Measurements from ENCODE around the gene COL6A3.
"Not testable (repeated sequence)": the region's sequence is repeated elsewhere in the genome, so short reads cannot be mapped to it uniquely, and the experiment has no call there.

The COL6A3 gene

DNA sequence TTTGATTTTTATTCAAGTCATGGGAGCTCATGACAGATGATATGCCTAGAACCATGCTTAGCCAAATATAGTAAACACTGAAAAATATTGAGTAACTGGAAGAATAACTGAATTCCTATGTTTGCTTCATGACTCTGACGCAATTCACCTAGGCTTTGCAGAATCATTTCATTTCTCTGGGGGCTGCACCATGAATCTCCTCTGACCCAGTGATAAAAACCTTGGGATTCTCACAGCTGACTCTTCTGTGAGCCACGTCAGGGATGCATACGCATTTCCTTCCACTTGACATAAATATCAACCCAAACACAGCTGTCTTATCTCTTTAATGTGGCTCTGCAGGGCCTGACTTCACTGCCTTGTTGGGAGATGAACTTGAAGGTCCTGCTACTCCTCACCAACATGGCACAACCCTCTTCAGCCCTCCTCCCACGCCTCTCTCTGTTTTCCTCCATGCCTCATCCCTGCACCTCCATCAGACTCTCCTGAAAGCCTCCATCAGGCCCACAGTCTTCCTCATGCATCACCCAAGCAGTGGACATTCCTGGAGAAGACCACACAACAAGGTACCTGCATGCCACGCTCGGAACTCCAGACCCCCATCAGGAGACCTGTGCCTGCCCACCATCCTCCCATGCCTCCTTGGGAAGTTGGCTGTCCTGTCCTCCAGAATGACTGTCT lies 29.8 kb downstream of the COL6A3 start:
- no peak for DNase-seq (ENCODE audit: low read depth)

DNA sequence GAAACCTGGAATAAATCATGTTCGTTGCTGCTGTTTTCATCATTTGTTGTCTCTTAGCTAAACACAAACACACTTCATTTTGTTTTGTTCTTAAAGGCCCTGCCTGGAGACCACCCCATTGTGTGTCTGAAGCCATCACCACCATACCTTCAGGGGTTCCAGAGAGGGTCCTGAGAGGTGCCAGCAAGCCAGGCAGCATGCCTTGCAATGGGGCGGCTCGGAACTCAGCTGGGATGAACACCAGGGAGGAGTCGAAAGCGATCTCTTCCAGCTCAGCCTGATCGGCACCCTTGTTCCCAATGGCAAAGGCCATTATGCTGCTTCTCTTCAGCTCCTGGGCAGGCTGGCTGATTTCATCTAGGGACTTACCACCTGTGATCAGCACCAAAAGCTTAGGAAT lies 33.2 kb downstream of the COL6A3 start:
- no peak for DNase-seq (ENCODE audit: low read depth)

DNA sequence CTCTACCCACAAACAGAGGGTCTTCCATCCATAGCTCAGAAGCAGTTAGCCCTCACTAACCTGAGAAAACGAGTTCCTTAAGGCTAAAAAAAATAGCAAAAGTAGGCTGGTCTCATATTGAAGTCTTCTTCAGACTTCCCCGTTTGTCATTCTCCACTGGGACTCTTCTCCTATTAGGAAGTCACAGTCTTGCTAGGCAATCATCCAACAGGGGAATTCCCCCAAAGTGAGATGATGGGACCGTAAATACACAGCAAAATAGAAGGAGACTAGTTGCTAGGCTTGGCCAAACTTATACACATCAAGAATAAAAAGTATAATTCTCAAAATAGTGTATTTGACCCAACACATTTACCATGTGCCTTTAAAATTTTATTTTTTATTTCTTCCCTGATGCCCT lies 34.3 kb downstream of the COL6A3 start:
- DNase-seq (ENCODE audit: low read depth), result no peak

DNA sequence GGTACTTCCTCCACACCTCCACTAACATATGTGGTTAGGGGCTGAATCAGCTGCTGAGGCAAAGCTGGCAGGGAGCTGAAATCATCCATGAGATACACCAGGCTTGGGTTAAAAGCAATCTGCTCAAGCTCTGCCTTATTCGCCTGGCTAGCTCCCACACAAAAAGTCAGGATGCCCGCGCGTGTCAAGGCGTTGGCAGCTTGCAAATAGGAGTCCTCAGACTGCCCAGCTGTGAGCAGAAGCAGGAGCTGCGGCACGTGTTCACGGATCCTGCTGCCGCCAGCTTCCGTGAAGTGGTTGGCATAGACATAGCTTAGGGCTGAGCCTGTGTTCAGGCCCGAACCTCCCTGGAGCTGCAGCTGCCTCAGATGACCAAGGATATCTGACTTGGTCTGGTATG lies 35.3 kb downstream of the COL6A3 start:
- DNase-seq (ENCODE audit: low read depth), result no peak

DNA sequence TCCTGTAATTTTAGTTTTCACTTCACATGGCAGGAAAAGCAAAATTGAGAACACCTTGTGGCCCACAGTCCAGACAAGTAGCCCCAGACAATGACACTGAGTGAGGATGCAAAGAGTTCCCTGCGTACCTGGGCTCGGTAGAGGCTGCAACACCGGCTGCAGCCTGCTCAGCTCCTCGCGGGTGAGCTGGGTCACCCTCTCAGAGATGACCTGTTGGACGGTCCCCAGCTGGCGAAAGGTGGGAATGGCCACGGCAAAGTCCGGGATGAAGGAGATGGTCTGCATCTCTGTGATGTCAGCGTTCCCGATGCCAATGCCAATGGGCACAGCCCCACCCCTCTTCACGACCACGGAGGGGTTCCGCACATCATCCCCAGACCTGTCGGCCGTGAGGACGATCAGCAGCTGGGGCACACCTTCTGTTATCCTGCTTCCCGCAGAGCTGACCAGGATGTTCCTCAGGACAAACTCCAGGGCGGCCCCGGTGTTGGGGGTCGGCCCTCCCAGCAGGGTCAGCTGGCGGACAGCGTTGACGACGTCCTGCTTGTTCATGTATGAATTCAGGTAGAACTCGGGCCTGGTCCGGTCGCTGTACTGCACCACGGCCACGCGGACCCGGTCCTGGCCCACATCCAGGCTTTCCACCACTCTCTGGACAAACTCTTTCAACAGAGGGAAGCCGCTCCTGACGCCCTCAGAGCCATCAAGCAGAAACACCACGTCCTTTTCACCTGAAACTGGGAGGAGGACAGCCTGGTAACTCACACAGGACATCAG lies 39.5 kb downstream of the COL6A3 start:
- DNase-seq (ENCODE audit: low read depth), result no peak

DNA sequence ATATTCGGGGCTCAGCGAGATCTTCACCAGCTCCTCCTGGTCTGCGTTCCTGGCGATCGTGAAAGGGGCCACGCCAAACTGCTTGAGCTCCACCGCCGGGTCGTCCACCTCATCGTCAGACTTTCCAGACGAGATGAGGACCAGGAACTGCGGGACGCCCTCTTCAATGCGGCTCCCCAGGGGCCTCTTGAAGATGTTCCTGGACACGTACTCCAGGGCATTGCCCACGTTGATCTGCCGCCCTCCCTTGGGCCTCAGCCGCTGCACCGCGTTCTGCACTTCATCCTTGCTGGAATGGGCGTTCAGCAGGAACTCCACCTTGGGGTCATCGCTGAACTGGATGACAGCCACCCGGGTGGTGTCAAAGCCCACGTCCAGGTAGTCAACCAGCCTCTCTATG lies 42.1 kb downstream of the COL6A3 start:
- DNase-seq (ENCODE audit: low read depth), result no peak

DNA sequence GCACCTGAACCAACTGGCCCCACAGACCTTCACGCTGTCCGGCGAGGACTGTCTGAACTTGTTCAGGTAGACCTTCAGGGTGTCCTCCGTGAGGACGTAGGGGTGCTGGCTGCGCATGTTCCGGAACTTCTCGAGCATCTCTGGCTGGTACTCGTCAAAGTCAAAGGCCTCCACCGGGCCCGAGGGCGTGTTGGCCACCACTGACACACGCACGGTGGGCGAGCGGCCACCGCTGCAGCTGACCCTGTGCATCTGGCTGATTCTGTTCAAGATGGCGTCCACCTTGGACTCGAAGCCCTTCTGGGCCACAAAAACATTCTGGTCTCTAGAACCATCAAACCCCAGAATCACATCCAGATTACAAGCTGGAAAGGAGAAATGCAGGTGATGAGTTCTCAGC lies 48.3 kb downstream of the COL6A3 start:
- DNase-seq (ENCODE audit: low read depth), result no peak

DNA sequence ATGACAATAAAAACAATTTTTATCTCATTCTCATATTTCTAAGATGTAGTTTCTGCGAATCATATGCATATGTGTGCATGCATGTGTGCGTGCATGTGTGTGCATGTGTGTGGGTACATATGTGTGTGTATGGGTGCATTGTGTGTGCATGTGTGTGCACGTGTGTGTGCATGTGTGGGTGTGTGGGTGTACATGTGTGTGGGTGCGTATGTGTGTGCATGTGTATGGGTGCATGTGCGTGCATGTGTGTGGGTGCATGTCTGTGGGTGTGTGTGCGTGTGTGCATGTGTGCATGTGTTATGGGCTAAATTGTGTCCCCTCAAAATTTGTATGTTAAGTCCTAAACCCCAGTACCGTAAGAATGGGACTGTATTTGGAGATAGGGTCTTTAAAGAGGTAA lies 49.3 kb downstream of the COL6A3 start:
- no peak for DNase-seq (ENCODE audit: low read depth)

DNA sequence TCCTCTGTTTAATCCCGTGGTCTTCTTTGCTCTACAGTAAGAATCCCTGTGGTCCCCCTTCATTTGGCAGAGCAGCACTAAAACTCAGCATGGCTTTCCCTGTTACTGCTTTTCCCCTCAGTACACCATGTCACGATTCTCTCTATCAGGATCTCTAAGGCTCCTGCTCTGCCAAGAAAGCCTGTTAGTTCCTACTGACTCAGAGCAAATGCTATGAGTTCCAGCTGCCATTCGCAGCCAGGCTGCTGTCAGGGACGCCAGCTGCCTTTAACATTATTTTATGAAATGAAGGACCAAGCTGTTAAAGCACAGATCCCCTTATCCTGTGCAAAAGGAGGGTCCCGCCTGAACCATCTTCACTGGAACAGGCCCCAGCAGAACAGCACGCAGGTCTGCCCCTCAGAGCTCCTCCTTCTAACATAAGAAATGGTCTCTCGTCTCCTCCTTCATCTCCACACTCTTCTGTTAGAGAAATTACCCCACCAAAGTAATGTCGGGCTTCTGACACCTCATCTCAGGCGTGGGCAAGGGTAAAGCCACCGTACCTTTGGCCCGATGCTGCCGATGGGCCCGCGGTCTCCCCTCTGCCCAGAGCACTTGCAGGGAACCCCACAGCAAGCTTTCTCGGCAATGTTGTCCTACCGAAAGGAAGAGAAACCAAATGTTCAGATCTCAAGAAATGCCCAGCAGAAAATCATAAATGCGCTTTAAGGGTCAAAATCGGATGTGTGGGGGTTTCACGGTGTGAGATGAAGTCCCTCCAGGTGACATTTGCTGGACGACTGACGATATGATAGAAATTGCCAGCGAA lies 52.6 kb downstream of the COL6A3 start:
- DNase-seq (ENCODE audit: low read depth), result no peak

DNA sequence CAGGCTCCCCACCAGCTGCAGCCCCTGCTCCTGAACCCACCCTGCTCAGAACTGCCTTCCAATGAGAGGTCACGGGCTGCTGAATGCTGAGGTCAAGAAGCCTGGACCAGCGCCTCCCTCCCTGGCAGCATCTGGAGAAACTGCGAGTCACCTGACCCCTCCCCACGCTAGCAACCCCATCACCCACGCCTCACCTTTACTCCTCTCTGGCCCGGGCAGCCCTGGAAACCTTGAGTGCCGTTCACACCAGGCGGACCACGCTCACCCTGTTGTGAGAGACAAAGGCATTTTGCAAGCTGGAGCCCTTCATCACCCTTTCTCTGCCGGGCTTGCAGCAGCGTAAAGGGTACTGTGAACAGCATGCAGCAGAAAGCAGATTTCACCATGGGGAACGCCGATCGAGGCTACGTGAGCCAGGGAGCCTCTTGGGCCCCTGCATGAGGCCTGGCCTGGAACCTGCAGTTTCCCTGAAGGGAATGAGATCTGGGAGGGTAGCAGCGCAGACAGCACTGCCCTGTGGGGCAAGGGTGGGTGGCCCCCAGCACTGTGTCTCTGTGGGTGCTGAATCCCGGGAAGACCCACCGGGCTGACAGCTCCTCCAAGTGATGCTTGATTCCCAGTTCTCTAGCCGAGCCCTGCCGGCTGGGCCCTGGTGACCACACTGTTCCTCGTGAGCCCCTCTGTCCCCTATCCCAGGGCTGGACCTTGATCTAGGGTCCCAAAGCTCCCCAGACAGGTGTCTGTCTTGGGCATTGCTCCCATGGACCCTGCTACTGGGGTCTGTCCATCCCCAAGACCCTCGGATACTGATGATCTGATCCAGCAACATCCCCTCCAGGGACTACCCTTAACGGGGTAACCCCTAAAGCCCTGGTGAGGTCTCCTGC lies 53.8 kb downstream of the COL6A3 start:
- no peak for DNase-seq (ENCODE audit: low read depth)

DNA sequence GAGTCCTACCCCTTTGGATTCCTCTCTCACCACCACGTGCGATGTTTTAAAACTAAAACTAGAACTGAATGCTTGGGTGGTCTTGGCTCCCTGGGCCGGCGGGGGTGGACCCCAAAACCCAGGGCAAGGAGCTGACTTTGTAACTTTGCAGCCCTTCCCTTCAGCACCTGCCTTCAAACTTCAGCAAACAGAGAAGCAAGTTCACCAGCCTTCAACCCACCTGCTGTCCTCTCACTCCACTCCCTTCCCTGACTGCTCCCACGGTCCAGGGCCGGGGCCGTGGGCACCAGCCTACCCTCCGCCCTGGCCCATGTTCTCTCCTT lies 54.5 kb downstream of the COL6A3 start:
- DNase-seq (ENCODE audit: low read depth), result no peak

DNA sequence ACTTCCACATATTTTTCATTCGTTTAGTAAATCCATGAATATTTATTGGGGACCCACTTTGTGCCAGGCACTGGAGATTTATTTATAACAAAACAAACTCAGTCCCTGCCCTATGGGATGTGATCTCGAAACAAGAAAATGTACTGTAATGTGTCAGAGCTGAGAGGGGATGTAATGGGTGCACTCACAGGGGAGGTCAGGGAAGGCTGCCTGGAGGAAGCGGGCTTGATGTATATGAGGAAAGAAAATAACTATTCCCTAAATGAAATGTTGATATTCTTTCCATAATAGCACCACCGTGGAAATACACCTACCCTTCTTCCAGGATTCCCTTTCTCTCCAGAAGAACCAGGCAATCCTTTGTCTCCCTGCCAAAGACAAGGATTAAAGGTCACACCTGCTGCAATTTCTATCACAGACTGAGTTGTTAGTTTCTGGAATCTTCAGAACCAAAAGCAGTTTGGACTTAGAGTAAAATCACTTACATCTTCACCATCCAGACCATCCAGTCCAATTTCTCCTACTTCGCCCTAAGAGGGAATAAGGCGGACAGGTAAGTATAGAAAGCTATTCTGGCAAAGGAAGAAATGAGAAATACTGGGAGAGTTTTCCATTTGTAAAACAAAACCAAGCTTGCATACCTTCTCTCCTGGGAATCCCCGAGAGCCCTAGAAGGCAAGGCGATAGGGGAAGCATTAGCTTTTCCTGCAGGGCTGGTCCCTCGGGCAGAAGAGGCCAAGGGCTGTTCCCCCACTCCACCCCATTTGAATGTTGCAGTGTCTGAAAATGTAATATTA lies 55.0 kb downstream of the COL6A3 start:
- DNase-seq (ENCODE audit: low read depth), result no peak

DNA sequence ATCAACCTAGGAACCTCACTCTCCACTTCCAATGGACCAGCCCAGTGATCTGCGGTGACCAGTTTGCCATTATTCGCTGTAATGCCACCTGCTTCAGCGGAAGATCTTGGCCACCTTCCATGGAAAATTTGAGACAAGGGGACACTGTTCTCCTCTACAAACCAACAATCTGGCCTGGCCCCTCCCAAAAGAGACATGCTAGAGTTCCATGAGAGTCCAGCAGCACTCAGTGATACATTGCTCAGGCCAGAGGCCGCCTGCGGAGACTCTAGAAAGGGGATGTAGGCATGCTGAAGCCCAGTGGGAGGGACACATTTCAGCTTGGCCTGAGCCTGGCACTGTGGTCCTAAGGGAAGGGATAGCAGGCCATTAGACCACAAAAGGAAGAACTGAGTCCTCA lies 58.3 kb downstream of the COL6A3 start:
- no peak for DNase-seq (ENCODE audit: low read depth)

DNA sequence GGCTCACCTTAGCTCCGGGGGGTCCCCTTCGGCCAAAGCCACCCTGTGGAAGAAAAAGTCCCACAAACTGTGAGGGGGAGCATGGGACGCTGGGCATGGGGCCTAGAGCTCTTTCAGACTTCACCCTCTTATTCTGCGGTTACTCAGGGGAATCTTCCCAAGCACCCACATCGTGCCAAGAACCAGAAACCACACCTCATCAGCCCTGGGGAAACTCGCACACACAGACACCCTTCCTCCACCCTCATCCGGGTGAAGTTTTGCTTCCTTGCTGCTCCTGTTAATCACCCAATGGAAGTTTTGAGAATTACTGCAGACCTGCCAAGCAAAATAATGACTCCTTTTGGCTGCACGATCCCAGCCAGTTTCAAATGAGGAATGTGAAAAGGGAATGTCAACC lies 59.1 kb downstream of the COL6A3 start:
- no peak for DNase-seq (ENCODE audit: low read depth)

DNA sequence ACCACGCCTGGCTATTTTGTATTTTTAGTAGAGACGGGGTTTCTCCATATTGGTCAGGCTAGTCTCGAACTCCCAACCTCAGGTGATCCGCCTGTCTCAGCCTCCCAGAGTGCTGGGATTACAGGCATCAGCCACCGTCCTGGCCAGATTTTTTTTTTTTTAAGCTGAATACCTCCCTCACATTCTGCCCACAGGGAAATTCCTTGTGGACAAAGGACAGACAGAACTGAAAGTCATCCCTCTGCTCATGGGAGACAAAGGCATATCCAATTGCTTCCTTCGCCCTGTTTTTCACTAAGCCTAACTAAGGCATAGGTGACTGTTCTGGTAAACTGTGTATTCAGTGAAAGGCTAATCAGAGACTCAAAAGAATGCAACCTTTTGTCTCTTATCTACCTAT lies 59.8 kb downstream of the COL6A3 start:
- not testable (repeated sequence) for DNase-seq (ENCODE audit: low read depth)

DNA sequence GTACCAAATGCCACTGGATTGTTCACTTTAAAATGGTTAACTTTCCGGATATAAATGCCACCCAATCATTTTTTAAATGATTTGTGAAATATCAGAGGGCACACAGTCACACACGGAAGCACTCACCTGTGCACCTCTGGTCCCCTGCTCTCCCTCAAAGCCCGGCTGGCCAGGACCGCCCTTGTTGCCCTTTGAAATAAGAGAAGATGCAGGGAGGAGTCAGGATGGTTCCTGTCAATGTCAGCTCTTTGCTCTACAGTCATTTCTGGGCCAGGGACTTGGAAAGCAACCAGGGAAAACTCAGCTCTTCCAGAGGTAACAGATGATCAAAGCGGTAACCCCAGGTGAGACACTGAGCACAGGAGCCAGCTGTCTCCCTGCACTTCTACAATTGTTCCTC lies 60.7 kb downstream of the COL6A3 start:
- no peak for DNase-seq (ENCODE audit: low read depth)

DNA sequence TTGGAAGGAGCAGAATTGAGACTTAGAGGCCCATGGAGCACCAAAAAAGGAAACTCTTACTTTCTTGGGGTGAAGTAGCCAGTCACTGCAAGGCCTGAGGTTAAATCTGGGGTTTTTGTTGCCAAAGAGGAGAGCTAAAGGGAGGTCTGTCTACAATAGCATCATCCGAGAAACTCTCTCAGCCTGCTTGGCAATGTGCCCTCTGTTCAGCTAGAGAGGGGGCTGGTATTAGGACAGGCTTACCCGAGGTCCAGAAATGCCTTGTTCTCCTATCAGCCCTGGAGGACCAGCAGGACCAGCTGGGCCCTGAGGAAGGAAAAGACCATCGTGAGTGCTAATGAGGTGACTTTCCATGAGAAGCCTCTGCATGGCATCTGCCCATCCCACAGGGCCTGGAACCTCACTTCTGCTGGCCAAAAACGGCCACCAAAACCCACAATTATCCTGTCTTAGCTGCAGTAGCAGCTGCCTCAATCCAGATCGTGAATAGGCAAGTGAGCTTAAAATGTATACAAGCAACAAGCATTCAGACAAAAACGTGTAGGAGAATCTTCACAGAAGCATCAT lies 61.6 kb downstream of the COL6A3 start:
- no peak for DNase-seq (ENCODE audit: low read depth)

DNA sequence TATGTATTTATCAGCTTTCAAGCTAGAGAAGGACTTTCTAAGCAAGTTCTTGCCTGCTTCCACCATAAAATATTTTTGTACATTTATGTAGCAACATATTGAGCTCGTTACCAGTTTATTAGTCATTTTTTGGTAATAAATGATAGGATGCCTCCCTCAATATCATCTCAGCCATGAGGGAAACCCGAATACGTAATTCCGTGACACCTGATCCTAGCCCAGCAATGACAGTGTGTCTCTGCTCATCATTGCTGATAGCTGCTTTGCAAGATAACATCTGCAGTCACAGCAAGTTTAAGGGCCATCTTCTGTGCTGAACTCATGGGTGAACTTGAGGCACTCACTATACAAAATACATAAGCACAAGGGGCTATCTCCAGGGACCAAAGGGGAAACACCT lies 62.2 kb downstream of the COL6A3 start:
- DNase-seq (ENCODE audit: low read depth), result no peak

DNA sequence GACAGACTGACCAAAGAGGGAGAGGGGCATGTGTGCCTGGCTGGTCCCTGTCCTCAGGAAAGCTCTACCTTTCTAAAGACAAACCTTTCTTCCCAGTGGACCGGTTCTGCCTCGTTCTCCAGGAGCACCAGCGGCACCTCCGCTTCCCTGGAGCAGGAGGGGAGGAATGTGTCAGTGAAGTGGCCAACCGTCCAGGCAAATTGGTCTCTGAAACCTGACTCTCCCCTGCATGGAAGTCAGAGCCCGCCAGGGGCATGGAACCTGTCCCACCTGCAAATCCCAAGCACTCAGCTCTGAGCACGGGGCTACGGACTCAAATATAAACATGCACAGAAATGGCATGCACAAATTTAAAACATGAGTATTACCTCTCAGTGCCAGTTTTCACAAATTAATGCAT lies 62.9 kb downstream of the COL6A3 start:
- no peak for DNase-seq (ENCODE audit: low read depth)

DNA sequence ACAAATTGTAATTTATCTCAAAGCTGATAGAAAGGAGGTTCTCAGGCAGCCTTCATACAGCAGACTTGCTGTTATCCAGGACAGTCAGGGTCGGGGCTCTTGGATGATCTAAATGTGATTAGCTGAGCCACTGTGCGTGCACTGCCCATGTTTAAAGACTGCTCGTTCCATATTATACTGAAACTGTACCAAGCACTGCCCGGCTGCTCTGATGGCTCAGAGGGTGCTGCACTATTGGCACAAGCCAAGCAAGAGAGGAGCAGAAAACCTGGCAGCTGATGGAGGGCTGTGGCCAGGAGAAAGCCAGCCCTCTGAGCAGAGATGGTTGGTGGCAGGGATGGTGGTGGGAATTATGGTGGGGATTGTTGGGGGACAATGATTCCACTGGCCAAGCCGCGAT lies 63.4 kb downstream of the COL6A3 start:
- DNase-seq (ENCODE audit: low read depth), result no peak

DNA sequence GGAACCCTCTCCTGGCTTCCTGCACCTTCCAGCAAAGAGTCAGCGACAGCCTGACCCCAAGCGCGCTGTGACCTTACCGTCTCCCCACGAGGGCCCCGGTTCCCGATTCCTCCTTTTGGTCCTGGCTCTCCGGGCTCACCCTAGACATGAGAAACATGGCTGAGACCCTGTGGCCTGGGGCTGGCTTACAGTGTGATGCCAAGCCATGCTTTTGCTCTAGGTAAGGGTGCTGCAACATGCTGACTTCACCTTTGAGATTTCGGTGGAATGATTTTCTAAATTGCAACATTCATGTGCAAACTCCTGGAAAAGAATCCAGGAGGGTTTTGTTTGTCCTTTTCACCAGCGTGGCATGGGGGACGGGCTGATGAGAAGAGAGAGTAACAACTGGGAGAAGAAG lies 63.9 kb downstream of the COL6A3 start:
- no peak for DNase-seq (ENCODE audit: low read depth)

Measured in stimulated activated CD4-positive, alpha-beta T cell treated with anti-CD3 and anti-CD28 coated beads, Interleukin-2, amount 100 ng/mL, for 4 hours (primary cell).